ENCODE measurements around the gene GRK4. TPM values are rescaled to one million over a fixed set of nuclear protein-coding genes. Genes with fewer than 3 reads are reported as not detected.
A peak's percentile ranks its signal among the peaks of the same experiment; 100 is the strongest.

GRK4 gene
- total RNA-seq, 1 experiment from 2014 or later, result 2.5 TPM

DNA sequence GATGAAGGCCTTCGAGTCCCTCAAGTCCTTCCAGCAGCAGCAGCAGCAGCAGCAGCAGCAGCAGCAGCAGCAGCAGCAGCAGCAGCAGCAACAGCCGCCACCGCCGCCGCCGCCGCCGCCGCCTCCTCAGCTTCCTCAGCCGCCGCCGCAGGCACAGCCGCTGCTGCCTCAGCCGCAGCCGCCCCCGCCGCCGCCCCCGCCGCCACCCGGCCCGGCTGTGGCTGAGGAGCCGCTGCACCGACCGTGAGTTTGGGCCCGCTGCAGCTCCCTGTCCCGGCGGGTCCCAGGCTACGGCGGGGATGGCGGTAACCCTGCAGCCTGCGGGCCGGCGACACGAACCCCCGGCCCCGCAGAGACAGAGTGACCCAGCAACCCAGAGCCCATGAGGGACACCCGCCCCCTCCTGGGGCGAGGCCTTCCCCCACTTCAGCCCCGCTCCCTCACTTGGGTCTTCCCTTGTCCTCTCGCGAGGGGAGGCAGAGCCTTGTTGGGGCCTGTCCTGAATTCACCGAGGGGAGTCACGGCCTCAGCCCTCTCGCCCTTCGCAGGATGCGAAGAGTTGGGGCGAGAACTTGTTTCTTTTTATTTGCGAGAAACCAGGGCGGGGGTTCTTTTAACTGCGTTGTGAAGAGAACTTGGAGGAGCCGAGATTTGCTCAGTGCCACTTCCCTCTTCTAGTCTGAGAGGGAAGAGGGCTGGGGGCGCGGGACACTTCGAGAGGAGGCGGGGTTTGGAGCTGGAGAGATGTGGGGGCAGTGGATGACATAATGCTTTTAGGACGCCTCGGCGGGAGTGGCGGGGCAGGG lies 111.7 kb downstream of the GRK4 start:
- peak overlapping the region; percentile 74 for H3K27ac ChIP-seq (ENCODE audit: low read length)
- H3K36me3 ChIP-seq (ENCODE audit: control insufficient read depth, insufficient read depth, low read length), result no peaks in the 10 kb centered on the region
- BruUV-seq (replicated peaks), result no TSS peak
- ChIA-PET POLR2A (interaction anchor here (0.6 kb wide), 1 partner anchor 214 kb away, joined by 10 read pairs; no protein-coding TSS in a partner anchor), CTCF (no interaction called here)
- H3K27me3 ChIP-seq (ENCODE audit: control insufficient read depth, insufficient read depth, low read length), result no peaks in the 10 kb centered on the region
- H3K4me3 ChIP-seq (ENCODE audit: low read depth in 2 of 2, low read length in 2 of 2), result peak overlapping the region; percentile 84 to 85
- DNase-seq (ENCODE audit: low read depth, low spot score) (no peak), ATAC-seq (peak; percentile 52)
- peaks cover 11% of the 10 kb centered on the region; the same call in 1 of the 2 replicates for H3K4me1 ChIP-seq (ENCODE audit: control insufficient read depth, insufficient read depth, low read length)
- intact Hi-C loops (cut with micrococcal nuclease; ENCODE audit: unreplicated experiment) (no loop called here), in situ Hi-C loops (cut with HindIII; ENCODE audit: low pct_unique_long_range_greater_than_20kb, low sequenced_read_pairs) (no loop called here)
- TF ChIP-seq, protein P1, sequence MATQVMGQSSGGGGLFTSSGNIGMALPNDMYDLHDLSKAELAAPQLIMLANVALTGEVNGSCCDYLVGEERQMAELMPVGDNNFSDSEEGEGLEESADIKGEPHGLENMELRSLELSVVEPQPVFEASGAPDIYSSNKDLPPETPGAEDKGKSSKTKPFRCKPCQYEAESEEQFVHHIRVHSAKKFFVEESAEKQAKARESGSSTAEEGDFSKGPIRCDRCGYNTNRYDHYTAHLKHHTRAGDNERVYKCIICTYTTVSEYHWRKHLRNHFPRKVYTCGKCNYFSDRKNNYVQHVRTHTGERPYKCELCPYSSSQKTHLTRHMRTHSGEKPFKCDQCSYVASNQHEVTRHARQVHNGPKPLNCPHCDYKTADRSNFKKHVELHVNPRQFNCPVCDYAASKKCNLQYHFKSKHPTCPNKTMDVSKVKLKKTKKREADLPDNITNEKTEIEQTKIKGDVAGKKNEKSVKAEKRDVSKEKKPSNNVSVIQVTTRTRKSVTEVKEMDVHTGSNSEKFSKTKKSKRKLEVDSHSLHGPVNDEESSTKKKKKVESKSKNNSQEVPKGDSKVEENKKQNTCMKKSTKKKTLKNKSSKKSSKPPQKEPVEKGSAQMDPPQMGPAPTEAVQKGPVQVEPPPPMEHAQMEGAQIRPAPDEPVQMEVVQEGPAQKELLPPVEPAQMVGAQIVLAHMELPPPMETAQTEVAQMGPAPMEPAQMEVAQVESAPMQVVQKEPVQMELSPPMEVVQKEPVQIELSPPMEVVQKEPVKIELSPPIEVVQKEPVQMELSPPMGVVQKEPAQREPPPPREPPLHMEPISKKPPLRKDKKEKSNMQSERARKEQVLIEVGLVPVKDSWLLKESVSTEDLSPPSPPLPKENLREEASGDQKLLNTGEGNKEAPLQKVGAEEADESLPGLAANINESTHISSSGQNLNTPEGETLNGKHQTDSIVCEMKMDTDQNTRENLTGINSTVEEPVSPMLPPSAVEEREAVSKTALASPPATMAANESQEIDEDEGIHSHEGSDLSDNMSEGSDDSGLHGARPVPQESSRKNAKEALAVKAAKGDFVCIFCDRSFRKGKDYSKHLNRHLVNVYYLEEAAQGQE (IDR thresholded peaks at IDR 0.05; ENCODE audit: insufficient read depth in 1 of 2, low read depth in 2 of 2, low read length in 1 of 2), result no peak
- TF ChIP-seq SIN3A (IDR thresholded peaks at IDR 0.05; ENCODE audit: borderline replicate concordance, insufficient read depth, low read depth, low read length) (no peak), POLR2AphosphoS5 (IDR thresholded peaks at IDR 0.05; ENCODE audit: low read depth, low read length) (no peak)
- TF ChIP-seq, protein P2, sequence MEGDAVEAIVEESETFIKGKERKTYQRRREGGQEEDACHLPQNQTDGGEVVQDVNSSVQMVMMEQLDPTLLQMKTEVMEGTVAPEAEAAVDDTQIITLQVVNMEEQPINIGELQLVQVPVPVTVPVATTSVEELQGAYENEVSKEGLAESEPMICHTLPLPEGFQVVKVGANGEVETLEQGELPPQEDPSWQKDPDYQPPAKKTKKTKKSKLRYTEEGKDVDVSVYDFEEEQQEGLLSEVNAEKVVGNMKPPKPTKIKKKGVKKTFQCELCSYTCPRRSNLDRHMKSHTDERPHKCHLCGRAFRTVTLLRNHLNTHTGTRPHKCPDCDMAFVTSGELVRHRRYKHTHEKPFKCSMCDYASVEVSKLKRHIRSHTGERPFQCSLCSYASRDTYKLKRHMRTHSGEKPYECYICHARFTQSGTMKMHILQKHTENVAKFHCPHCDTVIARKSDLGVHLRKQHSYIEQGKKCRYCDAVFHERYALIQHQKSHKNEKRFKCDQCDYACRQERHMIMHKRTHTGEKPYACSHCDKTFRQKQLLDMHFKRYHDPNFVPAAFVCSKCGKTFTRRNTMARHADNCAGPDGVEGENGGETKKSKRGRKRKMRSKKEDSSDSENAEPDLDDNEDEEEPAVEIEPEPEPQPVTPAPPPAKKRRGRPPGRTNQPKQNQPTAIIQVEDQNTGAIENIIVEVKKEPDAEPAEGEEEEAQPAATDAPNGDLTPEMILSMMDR (IDR thresholded peaks at IDR 0.05), result no peak
- H3K9me3 ChIP-seq (ENCODE audit: control insufficient read depth, insufficient read depth, low read depth, low read length), result no peaks in the 10 kb centered on the region

DNA sequence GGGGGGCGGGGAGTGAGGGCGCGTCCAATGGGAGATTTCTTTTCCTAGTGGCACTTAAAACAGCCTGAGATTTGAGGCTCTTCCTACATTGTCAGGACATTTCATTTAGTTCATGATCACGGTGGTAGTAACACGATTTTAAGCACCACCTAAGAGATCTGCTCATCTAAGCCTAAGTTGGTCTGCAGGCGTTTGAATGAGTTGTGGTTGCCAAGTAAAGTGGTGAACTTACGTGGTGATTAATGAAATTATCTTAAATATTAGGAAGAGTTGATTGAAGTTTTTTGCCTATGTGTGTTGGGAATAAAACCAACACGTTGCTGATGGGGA lies 112.2 kb downstream of the GRK4 start:
- ATAC-seq (no peak), DNase-seq (ENCODE audit: low read depth, low spot score) (no peak)
- in situ Hi-C loops (cut with HindIII; ENCODE audit: low pct_unique_long_range_greater_than_20kb, low sequenced_read_pairs), result no loop called here
- TF ChIP-seq, protein P2 (IDR thresholded peaks at IDR 0.05), result no peak
- TF ChIP-seq, protein P1 (IDR thresholded peaks at IDR 0.05; ENCODE audit: insufficient read depth in 1 of 2, low read depth in 2 of 2, low read length in 1 of 2), result no peak
- TF ChIP-seq POLR2AphosphoS5 (IDR thresholded peaks at IDR 0.05; ENCODE audit: low read depth, low read length), result no peak
- TF ChIP-seq TCF7L2 (IDR thresholded peaks at IDR 0.05; ENCODE audit: low read depth, low read length), result no peak
- no peak for TF ChIP-seq SIN3A (IDR thresholded peaks at IDR 0.05; ENCODE audit: borderline replicate concordance, insufficient read depth, low read depth, low read length)
- POLR2A ChIA-PET, result no interaction called here
- intact Hi-C loops (cut with micrococcal nuclease; ENCODE audit: unreplicated experiment), result no loop called here
- CTCF ChIA-PET, result no interaction called here
- Histone ChIP-seq H3K4me1 (ENCODE audit: control insufficient read depth, insufficient read depth, low read length) (peaks cover 11% of the 10 kb centered on the region; the same call in 1 of the 2 replicates), H3K9me3 (ENCODE audit: control insufficient read depth, insufficient read depth, low read depth, low read length) (no peaks in the 10 kb centered on the region), H3K27ac (ENCODE audit: low read length) (peak overlapping the region; percentile 54; the same call in 1 of the 2 replicates), H3K4me3 (ENCODE audit: low read depth in 2 of 2, low read length in 2 of 2) (peak overlapping the region; percentile 84 to 85), H3K36me3 (ENCODE audit: control insufficient read depth, insufficient read depth, low read length) (no peaks in the 10 kb centered on the region), H3K27me3 (ENCODE audit: control insufficient read depth, insufficient read depth, low read length) (no peaks in the 10 kb centered on the region)
- BruUV-seq (replicated peaks), result TSS peak; percentile 93
